Measurements from ENCODE around the gene ZBED4. TPM values are rescaled to one million over a fixed set of nuclear protein-coding genes. Genes with fewer than 3 reads are reported as not detected.

Gene ZBED4
- total RNA-seq, 1 donor from 2014 or later: 4.1 TPM

- Histone ChIP-seq H3K27me3 (ENCODE audit: low read depth) (no peaks in the 10 kb centered on the region), H3K9me3 (replicated peaks) (no peaks in the 10 kb centered on the region), H3K4me1 (peaks cover 29% of the 10 kb centered on the region), H3K36me3 (peaks cover 39% of the 10 kb centered on the region), H3K4me3 (no peak overlapping the region), H3K27ac (replicated peaks) (no peak overlapping the region)
- no peak for DNase-seq
- intact Hi-C loops (cut with micrococcal nuclease): no loop called here
- TF ChIP-seq CTCF (IDR thresholded peaks at IDR 0.05; ENCODE audit: borderline replicate concordance): no peak
Observed at GRCh38 chr22:49915610-49916009, 62.0 kb downstream of the ZBED4 start.

GRCh38 chr22:49916831-49917230 lies 63.2 kb downstream of the ZBED4 start:
- no peak for DNase-seq
- intact Hi-C loops (cut with micrococcal nuclease): no loop called here
- no peak for TF ChIP-seq CTCF (IDR thresholded peaks at IDR 0.05; ENCODE audit: borderline replicate concordance)
- H3K27me3 ChIP-seq (ENCODE audit: low read depth): no peaks in the 10 kb centered on the region
- H3K9me3 ChIP-seq (replicated peaks): no peaks in the 10 kb centered on the region
- no peak overlapping the region for H3K27ac ChIP-seq (replicated peaks)
- H3K4me3 ChIP-seq: peak overlapping the region; percentile 86
- H3K36me3 ChIP-seq: peaks cover 42% of the 10 kb centered on the region
- peaks cover 29% of the 10 kb centered on the region for H3K4me1 ChIP-seq

GRCh38 chr22:49917974-49918910 lies 64.6 kb downstream of the ZBED4 start, which contains the start of the genes ALG12 and CRELD2:
Gene ALG12 (minus strand): TSS chr22:49918438. CDS start chr22:49913765, 4,673 bp downstream.
Gene CRELD2 (plus strand): TSS chr22:49918634. CDS start chr22:49918770, 136 bp downstream.
- peaks cover 29% of the 10 kb centered on the region for H3K4me1 ChIP-seq
- DNase-seq: peak; percentile 98
- H3K27me3 ChIP-seq (ENCODE audit: low read depth): no peaks in the 10 kb centered on the region
- H3K36me3 ChIP-seq: peaks cover 36% of the 10 kb centered on the region
- intact Hi-C loops (cut with micrococcal nuclease): no loop called here
- H3K9me3 ChIP-seq (replicated peaks): no peaks in the 10 kb centered on the region
- H3K27ac ChIP-seq (replicated peaks): peak within 1 kb of the TSS; percentile 94
- H3K4me3 ChIP-seq: peak within 1 kb of the TSS; percentile 86
- TF ChIP-seq CTCF (IDR thresholded peaks at IDR 0.05; ENCODE audit: borderline replicate concordance): peak; percentile 18

GRCh38 chr22:49918911-49919881 lies 65.6 kb downstream of the ZBED4 start:
- no peak for TF ChIP-seq CTCF (IDR thresholded peaks at IDR 0.05; ENCODE audit: borderline replicate concordance)
- H3K9me3 ChIP-seq (replicated peaks): no peaks in the 10 kb centered on the region
- peaks cover 29% of the 10 kb centered on the region for H3K4me1 ChIP-seq
- no peaks in the 10 kb centered on the region for H3K27me3 ChIP-seq (ENCODE audit: low read depth)
- H3K4me3 ChIP-seq: peak overlapping the region; percentile 86
- intact Hi-C loops (cut with micrococcal nuclease): no loop called here
- H3K36me3 ChIP-seq: peaks cover 36% of the 10 kb centered on the region
- no peak for DNase-seq
- H3K27ac ChIP-seq (replicated peaks): peak overlapping the region; percentile 94

- no peaks in the 10 kb centered on the region for H3K9me3 ChIP-seq (replicated peaks)
- H3K27me3 ChIP-seq (ENCODE audit: low read depth): no peaks in the 10 kb centered on the region
- TF ChIP-seq CTCF (IDR thresholded peaks at IDR 0.05; ENCODE audit: borderline replicate concordance): no peak
- no peak for DNase-seq
- peaks cover 46% of the 10 kb centered on the region for H3K36me3 ChIP-seq
- no peak overlapping the region for H3K27ac ChIP-seq (replicated peaks)
- H3K4me3 ChIP-seq: no peak overlapping the region
- intact Hi-C loops (cut with micrococcal nuclease): loop anchor here (10.0 kb wide), 2 partner anchors 74 to 114 kb away; no protein-coding TSS in a partner anchor
- H3K4me1 ChIP-seq: peaks cover 29% of the 10 kb centered on the region
Observed at GRCh38 chr22:49920859-49921258, 67.2 kb downstream of the ZBED4 start.
